HepG2 (cell line): ENCODE measurements around the gene GMPPA. TPM values are rescaled to one million over a fixed set of nuclear protein-coding genes. Genes with fewer than 3 reads are reported as not detected.

Source experiments
- ARNTL ChIP-seq: sonication (generic); formaldehyde crosslinking; IDR thresholded peaks from 2 replicates; pipeline ENCODE4 v1.4.0; 2020; ENCODE audit warnings: mild to moderate bottlenecking, missing genetic modification reagents
- CENPX ChIP-seq: sonication (generic); formaldehyde crosslinking; IDR thresholded peaks from 2 replicates; pipeline ENCODE4 v1.9.0; 2021; ENCODE audit warnings: mild to moderate bottlenecking, missing genetic modification reagents, moderate library complexity
- ELF3 ChIP-seq: IDR thresholded peaks from 2 replicates; pipeline ENCODE4 v1.6.1; 2016; ENCODE audit warnings: missing genetic modification reagents, missing compliant biosample characterization
- ETS1 ChIP-seq: sonication (generic); formaldehyde crosslinking; IDR thresholded peaks from 2 replicates; pipeline ENCODE4 v1.4.0; 2020; ENCODE audit warnings: missing genetic modification reagents
- GATAD1 ChIP-seq: IDR thresholded peaks from 2 replicates; pipeline ENCODE4 v1.6.1; 2016; ENCODE audit warnings: missing genetic modification reagents, missing compliant biosample characterization
- HMG20B ChIP-seq: conservative IDR thresholded peaks from 2 replicates; pipeline ENCODE4 v1.6.1; 2016; ENCODE audit warnings: missing genetic modification reagents, missing compliant biosample characterization
- MZF1 ChIP-seq: sonication (generic); formaldehyde crosslinking; IDR thresholded peaks from 2 replicates; pipeline ENCODE4 v1.8.1; 2023; ENCODE audit warnings: mild to moderate bottlenecking, missing genetic modification reagents, borderline replicate concordance
- TAF15 ChIP-seq: fragments of 200-400 bp; formaldehyde crosslinking; IDR thresholded peaks from one replicate; pipeline ENCODE4 v1.6.1; 2018; ENCODE audit warnings: mild to moderate bottlenecking, low read depth, low read length; ENCODE audit not compliant: poor library complexity, severe bottlenecking
- YEATS4 ChIP-seq: sonication (generic); formaldehyde crosslinking; IDR thresholded peaks from 2 replicates; pipeline ENCODE4 v1.4.0; 2020; ENCODE audit warnings: missing genetic modification reagents, borderline replicate concordance
- ZEB1 ChIP-seq: IDR thresholded peaks from 2 replicates; pipeline ENCODE4 v1.6.1; 2012; ENCODE audit warnings: mild to moderate bottlenecking, low read depth, inconsistent platforms; ENCODE audit not compliant: insufficient replicate concordance
- polyA plus RNA-seq, 8 experiments: library from polyadenylated mRNA; depleted of rRNA in 3 of 8; stranded (reverse) in 7 of 8; unstranded in 1 of 8; fragments of >200 nt; fragmentation: Illumina TruSeq in 4 of 8; extraction: Trizol in 4 of 8; gene quantifications; 2 replicates each; pipeline versions ENCODE4 v1.2.1 to v1.2.3, GENCODE V29; 2011 to 2016; ENCODE audit warnings: low read depth in 4 of 8, missing spikeins in 1 of 8, mixed read lengths in 1 of 8; ENCODE audit not compliant: insufficient read depth in 1 of 8
- total RNA-seq, 5 experiments: library from RNA; depleted of rRNA; stranded (reverse); fragments of >200 nt; fragmentation: Illumina TruSeq; extraction: Trizol; gene quantifications; 2 replicates each; pipeline ENCODE4 v1.2.3, GENCODE V29; 2016; ENCODE audit warnings: low read depth in 1 of 5
- TF ChIP-seq, protein P1 (sequence below): sonication (generic); formaldehyde crosslinking; IDR thresholded peaks from 2 replicates; pipeline ENCODE4 v1.8.0; 2022; ENCODE audit warnings: mild to moderate bottlenecking, missing genetic modification reagents, moderate library complexity
- TF ChIP-seq, protein P2 (sequence below): sonication (generic); formaldehyde crosslinking; IDR thresholded peaks from 2 replicates; pipeline ENCODE4 v1.4.0; 2020; ENCODE audit warnings: mild to moderate bottlenecking, missing genetic modification reagents, borderline replicate concordance
- TF ChIP-seq, protein P3 (sequence below): sonication (generic); formaldehyde crosslinking; IDR thresholded peaks from 2 replicates; pipeline ENCODE4 v1.4.0; 2020; ENCODE audit warnings: mild to moderate bottlenecking, missing genetic modification reagents
- TF ChIP-seq, protein P4 (sequence below): IDR thresholded peaks from 2 replicates; pipeline ENCODE4 v1.6.1; 2016; ENCODE audit warnings: missing compliant biosample characterization, missing genetic modification reagents, borderline replicate concordance
- TF ChIP-seq, protein P5 (sequence below): sonication (generic); formaldehyde crosslinking; IDR thresholded peaks from 2 replicates; pipeline ENCODE4 v1.4.0; 2020; ENCODE audit warnings: missing genetic modification reagents
- TF ChIP-seq, protein P6 (sequence below): sonication (generic); formaldehyde crosslinking; IDR thresholded peaks from 2 replicates; pipeline ENCODE4 v1.4.0; 2020; ENCODE audit warnings: mild to moderate bottlenecking, missing genetic modification reagents

Gene GMPPA
- total and polyA plus RNA-seq, 2 of the 13 experiments (the other 11 are each of a cell fraction or from before 2014, with no cell fraction given) = 81.1 to 106 TPM

GRCh38 chr2:219551441-219552381 is 53.0 kb downstream of the GMPPA start (continued):
- TF ChIP-seq ETS1 (CRISPR knock-in tag) (no peak), CENPX (CRISPR knock-in tag) (no peak), ARNTL (CRISPR knock-in tag) (peak; percentile 24; the same call in 1 of the 2 replicates), HMG20B (CRISPR knock-in tag) (no peak), MZF1 (CRISPR knock-in tag) (0 out of 2 replicates have a peak, but pooled peaks have one; percentile 53), ZEB1 (no peak), ELF3 (no peak), GATAD1 (CRISPR knock-in tag) (no peak), TAF15 (no peak), YEATS4 (peak; percentile 2; the same call in 1 of the 2 replicates)
- TF ChIP-seq, protein P1, sequence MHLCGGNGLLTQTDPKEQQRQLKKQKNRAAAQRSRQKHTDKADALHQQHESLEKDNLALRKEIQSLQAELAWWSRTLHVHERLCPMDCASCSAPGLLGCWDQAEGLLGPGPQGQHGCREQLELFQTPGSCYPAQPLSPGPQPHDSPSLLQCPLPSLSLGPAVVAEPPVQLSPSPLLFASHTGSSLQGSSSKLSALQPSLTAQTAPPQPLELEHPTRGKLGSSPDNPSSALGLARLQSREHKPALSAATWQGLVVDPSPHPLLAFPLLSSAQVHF (CRISPR knock-in tag) = no peak
- TF ChIP-seq, protein P2, sequence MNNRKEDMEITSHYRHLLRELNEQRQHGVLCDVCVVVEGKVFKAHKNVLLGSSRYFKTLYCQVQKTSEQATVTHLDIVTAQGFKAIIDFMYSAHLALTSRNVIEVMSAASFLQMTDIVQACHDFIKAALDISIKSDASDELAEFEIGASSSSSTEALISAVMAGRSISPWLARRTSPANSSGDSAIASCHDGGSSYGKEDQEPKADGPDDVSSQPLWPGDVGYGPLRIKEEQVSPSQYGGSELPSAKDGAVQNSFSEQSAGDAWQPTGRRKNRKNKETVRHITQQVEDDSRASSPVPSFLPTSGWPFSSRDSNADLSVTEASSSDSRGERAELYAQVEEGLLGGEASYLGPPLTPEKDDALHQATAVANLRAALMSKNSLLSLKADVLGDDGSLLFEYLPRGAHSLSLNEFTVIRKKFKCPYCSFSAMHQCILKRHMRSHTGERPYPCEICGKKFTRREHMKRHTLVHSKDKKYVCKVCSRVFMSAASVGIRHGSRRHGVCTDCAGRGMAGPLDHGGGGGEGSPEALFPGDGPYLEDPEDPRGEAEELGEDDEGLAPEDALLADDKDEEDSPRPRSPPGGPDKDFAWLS (CRISPR knock-in tag) = no peak
- TF ChIP-seq, protein P3, sequence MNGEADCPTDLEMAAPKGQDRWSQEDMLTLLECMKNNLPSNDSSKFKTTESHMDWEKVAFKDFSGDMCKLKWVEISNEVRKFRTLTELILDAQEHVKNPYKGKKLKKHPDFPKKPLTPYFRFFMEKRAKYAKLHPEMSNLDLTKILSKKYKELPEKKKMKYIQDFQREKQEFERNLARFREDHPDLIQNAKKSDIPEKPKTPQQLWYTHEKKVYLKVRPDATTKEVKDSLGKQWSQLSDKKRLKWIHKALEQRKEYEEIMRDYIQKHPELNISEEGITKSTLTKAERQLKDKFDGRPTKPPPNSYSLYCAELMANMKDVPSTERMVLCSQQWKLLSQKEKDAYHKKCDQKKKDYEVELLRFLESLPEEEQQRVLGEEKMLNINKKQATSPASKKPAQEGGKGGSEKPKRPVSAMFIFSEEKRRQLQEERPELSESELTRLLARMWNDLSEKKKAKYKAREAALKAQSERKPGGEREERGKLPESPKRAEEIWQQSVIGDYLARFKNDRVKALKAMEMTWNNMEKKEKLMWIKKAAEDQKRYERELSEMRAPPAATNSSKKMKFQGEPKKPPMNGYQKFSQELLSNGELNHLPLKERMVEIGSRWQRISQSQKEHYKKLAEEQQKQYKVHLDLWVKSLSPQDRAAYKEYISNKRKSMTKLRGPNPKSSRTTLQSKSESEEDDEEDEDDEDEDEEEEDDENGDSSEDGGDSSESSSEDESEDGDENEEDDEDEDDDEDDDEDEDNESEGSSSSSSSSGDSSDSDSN (CRISPR knock-in tag) = no peak; the same call in 1 of the 2 replicates
- TF ChIP-seq, protein P4, sequence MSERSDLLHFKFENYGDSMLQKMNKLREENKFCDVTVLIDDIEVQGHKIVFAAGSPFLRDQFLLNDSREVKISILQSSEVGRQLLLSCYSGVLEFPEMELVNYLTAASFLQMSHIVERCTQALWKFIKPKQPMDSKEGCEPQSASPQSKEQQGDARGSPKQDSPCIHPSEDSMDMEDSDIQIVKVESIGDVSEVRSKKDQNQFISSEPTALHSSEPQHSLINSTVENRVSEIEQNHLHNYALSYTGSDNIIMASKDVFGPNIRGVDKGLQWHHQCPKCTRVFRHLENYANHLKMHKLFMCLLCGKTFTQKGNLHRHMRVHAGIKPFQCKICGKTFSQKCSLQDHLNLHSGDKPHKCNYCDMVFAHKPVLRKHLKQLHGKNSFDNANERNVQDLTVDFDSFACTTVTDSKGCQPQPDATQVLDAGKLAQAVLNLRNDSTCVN (CRISPR knock-in tag) = no peak
- TF ChIP-seq, protein P5, sequence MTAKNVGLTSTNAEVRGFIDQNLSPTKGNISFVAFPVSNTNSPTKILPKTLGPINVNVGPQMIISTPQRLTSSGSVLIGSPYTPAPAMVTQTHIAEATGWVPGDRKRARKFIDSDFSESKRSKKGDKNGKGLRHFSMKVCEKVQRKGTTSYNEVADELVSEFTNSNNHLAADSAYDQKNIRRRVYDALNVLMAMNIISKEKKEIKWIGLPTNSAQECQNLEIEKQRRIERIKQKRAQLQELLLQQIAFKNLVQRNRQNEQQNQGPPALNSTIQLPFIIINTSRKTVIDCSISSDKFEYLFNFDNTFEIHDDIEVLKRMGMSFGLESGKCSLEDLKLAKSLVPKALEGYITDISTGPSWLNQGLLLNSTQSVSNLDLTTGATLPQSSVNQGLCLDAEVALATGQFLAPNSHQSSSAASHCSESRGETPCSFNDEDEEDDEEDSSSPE (CRISPR knock-in tag) = no peak
- TF ChIP-seq, protein P6, sequence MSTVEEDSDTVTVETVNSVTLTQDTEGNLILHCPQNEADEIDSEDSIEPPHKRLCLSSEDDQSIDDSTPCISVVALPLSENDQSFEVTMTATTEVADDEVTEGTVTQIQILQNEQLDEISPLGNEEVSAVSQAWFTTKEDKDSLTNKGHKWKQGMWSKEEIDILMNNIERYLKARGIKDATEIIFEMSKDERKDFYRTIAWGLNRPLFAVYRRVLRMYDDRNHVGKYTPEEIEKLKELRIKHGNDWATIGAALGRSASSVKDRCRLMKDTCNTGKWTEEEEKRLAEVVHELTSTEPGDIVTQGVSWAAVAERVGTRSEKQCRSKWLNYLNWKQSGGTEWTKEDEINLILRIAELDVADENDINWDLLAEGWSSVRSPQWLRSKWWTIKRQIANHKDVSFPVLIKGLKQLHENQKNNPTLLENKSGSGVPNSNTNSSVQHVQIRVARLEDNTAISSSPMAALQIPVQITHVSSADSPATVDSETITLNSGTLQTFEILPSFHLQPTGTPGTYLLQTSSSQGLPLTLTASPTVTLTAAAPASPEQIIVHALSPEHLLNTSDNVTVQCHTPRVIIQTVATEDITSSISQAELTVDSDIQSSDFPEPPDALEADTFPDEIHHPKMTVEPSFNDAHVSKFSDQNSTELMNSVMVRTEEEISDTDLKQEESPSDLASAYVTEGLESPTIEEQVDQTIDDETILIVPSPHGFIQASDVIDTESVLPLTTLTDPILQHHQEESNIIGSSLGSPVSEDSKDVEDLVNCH (CRISPR knock-in tag) = no peak
